RWPE2 (cell line): ENCODE data around the gene TMEM217.

Experiments
- ATAC-seq: fragments of 200-7000 bp; cut with Tn5 transposase; 3 replicates; pipeline ENCODE4 v1.9.1; 2021; ENCODE audit warnings: low read depth
- DNase-seq: peaks from one replicate; pipeline ENCODE4 v3.0.0-alpha.2; 2020; ENCODE audit warnings: low spot score
- H3K27ac ChIP-seq: fragments of 450-650 bp; 2 replicates; pipeline ENCODE4 v1.5.1; 2017; ENCODE audit warnings: mild to moderate bottlenecking; ENCODE audit not compliant: poor library complexity, severe bottlenecking
- H3K27me3 ChIP-seq: fragments of 250-450 bp; sonication (Bioruptor Pico); 2 replicates; pipeline ENCODE4 v1.5.1; 2021; ENCODE audit warnings: mild to moderate bottlenecking, moderate library complexity; ENCODE audit not compliant: insufficient read depth, poor library complexity, severe bottlenecking
- H3K36me3 ChIP-seq: fragments of 250-450 bp; sonication (Bioruptor Pico); 2 replicates; pipeline ENCODE4 v1.5.1; 2020; ENCODE audit warnings: low read depth, mild to moderate bottlenecking, moderate library complexity
- H3K4me1 ChIP-seq: fragments of 250-450 bp; sonication (Bioruptor Pico); 2 replicates; pipeline ENCODE4 v1.5.1; 2021; ENCODE audit warnings: mild to moderate bottlenecking, moderate library complexity; ENCODE audit not compliant: insufficient read depth, poor library complexity, severe bottlenecking
- H3K4me3 ChIP-seq: fragments of 250-450 bp; sonication (Bioruptor Pico); 2 replicates; pipeline ENCODE4 v1.5.1; 2021; ENCODE audit warnings: mild to moderate bottlenecking, moderate library complexity; ENCODE audit not compliant: severe bottlenecking
- H3K9me3 ChIP-seq: fragments of 250-450 bp; sonication (Bioruptor Pico); 2 replicates; pipeline ENCODE4 v1.5.1; 2021; ENCODE audit warnings: mild to moderate bottlenecking, moderate library complexity; ENCODE audit not compliant: severe bottlenecking
- TF ChIP-seq, protein P1 (sequence below): fragments of 450-650 bp; IDR thresholded peaks from one replicate; pipeline ENCODE4 v1.5.1; 2017; ENCODE audit warnings: mild to moderate bottlenecking, moderate library complexity; ENCODE audit not compliant: poor library complexity, severe bottlenecking

The TMEM217 gene

GRCh38 chr6:37260444-37260843 is 2.5 kb upstream of the TMEM217 start:
- Histone ChIP-seq H3K9me3 (no peaks in the 10 kb centered on the region), H3K4me3 (no peak overlapping the region), H3K4me1 (peaks cover 18% of the 10 kb centered on the region), H3K36me3 (no peaks in the 10 kb centered on the region), H3K27me3 (no peaks in the 10 kb centered on the region), H3K27ac (no peak overlapping the region)
- DNase-seq (no peak), ATAC-seq (no peak)
- TF ChIP-seq, protein P1, sequence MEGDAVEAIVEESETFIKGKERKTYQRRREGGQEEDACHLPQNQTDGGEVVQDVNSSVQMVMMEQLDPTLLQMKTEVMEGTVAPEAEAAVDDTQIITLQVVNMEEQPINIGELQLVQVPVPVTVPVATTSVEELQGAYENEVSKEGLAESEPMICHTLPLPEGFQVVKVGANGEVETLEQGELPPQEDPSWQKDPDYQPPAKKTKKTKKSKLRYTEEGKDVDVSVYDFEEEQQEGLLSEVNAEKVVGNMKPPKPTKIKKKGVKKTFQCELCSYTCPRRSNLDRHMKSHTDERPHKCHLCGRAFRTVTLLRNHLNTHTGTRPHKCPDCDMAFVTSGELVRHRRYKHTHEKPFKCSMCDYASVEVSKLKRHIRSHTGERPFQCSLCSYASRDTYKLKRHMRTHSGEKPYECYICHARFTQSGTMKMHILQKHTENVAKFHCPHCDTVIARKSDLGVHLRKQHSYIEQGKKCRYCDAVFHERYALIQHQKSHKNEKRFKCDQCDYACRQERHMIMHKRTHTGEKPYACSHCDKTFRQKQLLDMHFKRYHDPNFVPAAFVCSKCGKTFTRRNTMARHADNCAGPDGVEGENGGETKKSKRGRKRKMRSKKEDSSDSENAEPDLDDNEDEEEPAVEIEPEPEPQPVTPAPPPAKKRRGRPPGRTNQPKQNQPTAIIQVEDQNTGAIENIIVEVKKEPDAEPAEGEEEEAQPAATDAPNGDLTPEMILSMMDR: no peak

GRCh38 chr6:37260040-37260439 is 2.1 kb upstream of the TMEM217 start:
- Histone ChIP-seq H3K27ac (no peak overlapping the region), H3K4me1 (peaks cover 18% of the 10 kb centered on the region), H3K4me3 (no peak overlapping the region), H3K9me3 (no peaks in the 10 kb centered on the region), H3K36me3 (no peaks in the 10 kb centered on the region), H3K27me3 (no peaks in the 10 kb centered on the region)
- ATAC-seq (no peak), DNase-seq (no peak)
- TF ChIP-seq, protein P1: no peak

DNA sequence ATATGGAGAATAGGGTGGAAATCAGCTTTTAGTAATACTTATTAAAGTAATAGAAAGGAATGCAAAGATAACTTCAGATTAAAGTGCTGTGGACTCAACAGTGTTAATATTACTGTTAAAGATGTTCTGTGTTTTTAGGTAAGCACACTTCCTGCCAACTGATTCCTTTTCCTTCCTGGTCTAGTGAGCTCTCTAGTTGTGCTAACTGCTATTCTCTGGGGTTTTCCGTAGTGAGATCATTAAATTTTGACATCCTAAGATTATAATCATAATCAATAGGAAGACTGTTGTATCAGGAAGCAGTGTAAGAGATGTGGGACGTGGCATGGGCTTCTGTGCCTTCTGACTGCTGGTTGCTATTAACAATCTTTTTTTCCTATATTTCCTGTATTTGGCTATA is 1.2 kb upstream of the TMEM217 start:
- ATAC-seq (no peak), DNase-seq (no peak)
- peak overlapping the region; percentile 56 for H3K27ac ChIP-seq
- no peaks in the 10 kb centered on the region for H3K9me3 ChIP-seq
- TF ChIP-seq, protein P1: no peak
- H3K4me3 ChIP-seq: no peak overlapping the region
- peaks cover 18% of the 10 kb centered on the region for H3K4me1 ChIP-seq
- no peaks in the 10 kb centered on the region for H3K27me3 ChIP-seq
- H3K36me3 ChIP-seq: no peaks in the 10 kb centered on the region

GRCh38 chr6:37258405-37259105 is 611 bp upstream of the TMEM217 start:
- H3K27me3 ChIP-seq: no peaks in the 10 kb centered on the region
- no peaks in the 10 kb centered on the region for H3K9me3 ChIP-seq
- DNase-seq (no peak), ATAC-seq (no peak)
- no peaks in the 10 kb centered on the region for H3K36me3 ChIP-seq
- H3K4me3 ChIP-seq: peak overlapping the region; percentile 88
- H3K27ac ChIP-seq: peak overlapping the region; percentile 56
- H3K4me1 ChIP-seq: peaks cover 18% of the 10 kb centered on the region
- TF ChIP-seq, protein P1: peak; percentile 20

DNA sequence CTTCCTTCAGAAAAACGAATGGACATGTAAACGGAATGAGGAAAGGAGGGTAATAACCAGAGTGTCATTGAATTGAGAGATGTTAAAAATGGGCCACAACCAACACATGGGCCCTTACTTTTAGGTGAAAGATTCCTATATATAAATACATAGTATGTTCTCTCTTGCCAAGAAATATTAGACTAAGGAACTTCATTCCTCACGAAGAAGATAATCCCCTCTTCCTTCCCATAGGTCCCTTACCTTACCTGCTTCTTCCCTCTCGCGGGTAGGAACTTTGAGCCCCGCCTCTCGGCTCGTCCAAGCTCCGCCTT is 667 bp downstream of the TMEM217 start:
- Histone ChIP-seq H3K4me3 (peak overlapping the region; percentile 88), H3K9me3 (no peaks in the 10 kb centered on the region), H3K4me1 (peaks cover 18% of the 10 kb centered on the region), H3K27ac (peak overlapping the region; percentile 56), H3K27me3 (no peaks in the 10 kb centered on the region), H3K36me3 (no peaks in the 10 kb centered on the region)
- ATAC-seq: no peak; the same call in 2 of the 3 replicates
- no peak for DNase-seq
- TF ChIP-seq, protein P1: no peak
